Hypothalamus (tissue), 51 donors: ENCODE results near the gene HSP90AA1.
"Not testable (repeated sequence)": the region's sequence is repeated elsewhere in the genome, so short reads cannot be mapped to it uniquely, and the experiment has no call there.

Experiments
- DNase-seq, 51 donors: peaks; one replicate each; lab custom pipeline; 2025; lab: John Stamatoyannopoulos, UW

Gene HSP90AA1

GRCh38 chr14:102095231-102095870 lies 8.5 kb upstream of the HSP90AA1 start:
- peak in 1 of 51 donors; percentile 7 for DNase-seq

- no peak for DNase-seq
Observed at GRCh38 chr14:102094101-102094500, 7.3 kb upstream of the HSP90AA1 start.

GRCh38 chr14:102092806-102093205 lies 6.0 kb upstream of the HSP90AA1 start:
- DNase-seq, result no peak

GRCh38 chr14:102090713-102091112 lies 3.9 kb upstream of the HSP90AA1 start:
- no peak for DNase-seq

GRCh38 chr14:102089621-102090343 lies 2.9 kb upstream of the HSP90AA1 start:
- DNase-seq, result no peak

GRCh38 chr14:102088012-102088792 lies 1.4 kb upstream of the HSP90AA1 start:
- peak in 36 of 51 donors; percentile 21 to 74 (median 45) for DNase-seq

- DNase-seq, result peak in 1 of 51 donors; percentile 43
Observed at GRCh38 chr14:102087762-102088011, 843 bp upstream of the HSP90AA1 start.

GRCh38 chr14:102086709-102086971 lies 204 bp downstream of the HSP90AA1 start:
- DNase-seq, result no peak

- DNase-seq, result peak in 23 of 51 donors; percentile 8 to 76 (median 53)
Observed at GRCh38 chr14:102085948-102086708, 716 bp downstream of the HSP90AA1 start.

GRCh38 chr14:102085488-102085887 lies 1.4 kb downstream of the HSP90AA1 start:
- peak in 3 of 51 donors; percentile 20 to 41 (median 26) for DNase-seq

- DNase-seq, result no peak
Observed at GRCh38 chr14:102084931-102085330, 1.9 kb downstream of the HSP90AA1 start.

- not testable (repeated sequence) for DNase-seq
Observed at GRCh38 chr14:102084522-102084921, 2.3 kb downstream of the HSP90AA1 start.

- no peak for DNase-seq
Observed at GRCh38 chr14:102081231-102082080, 5.4 kb downstream of the HSP90AA1 start.

GRCh38 chr14:102080183-102081080 lies 6.4 kb downstream of the HSP90AA1 start:
- peak in 2 of 51 donors; percentile 33 to 37 for DNase-seq

- peak in 2 of 51 donors; percentile 32 to 65 for DNase-seq
Observed at GRCh38 chr14:102079700-102079979, 7.2 kb downstream of the HSP90AA1 start.

GRCh38 chr14:102078831-102079699 lies 7.8 kb downstream of the HSP90AA1 start:
- peak in 2 of 51 donors; percentile 65 to 68 for DNase-seq

GRCh38 chr14:102078361-102078791 lies 8.5 kb downstream of the HSP90AA1 start:
- DNase-seq, result peak in 2 of 51 donors; percentile 35 to 41

GRCh38 chr14:102077382-102077709 lies 9.5 kb downstream of the HSP90AA1 start:
- peak in 1 of 51 donors; percentile 8 for DNase-seq
